H1 (cell line): Measurements from ENCODE around the gene ABHD12B. TPM values are rescaled to one million over a fixed set of nuclear protein-coding genes. Genes with fewer than 3 reads are reported as not detected.
"Not testable (repeated sequence)": the region's sequence is repeated elsewhere in the genome, so short reads cannot be mapped to it uniquely, and the experiment has no call there.

Experiments
- CTCF ChIA-PET: fragments of 300-600 bp; sonication (Branson Sonifier 250); formaldehyde crosslinking; loops from one replicate; lab custom pipeline; 2021; ENCODE audit not compliant: partially characterized antibody; lab: Charles Lee
- POLR2A ChIA-PET: fragments of 300-600 bp; sonication (Branson Sonifier 250); formaldehyde crosslinking; loops from one replicate; lab custom pipeline; 2021; ENCODE audit warnings: inconsistent platforms; ENCODE audit not compliant: partially characterized antibody; lab: Charles Lee
- DNase-seq, 2 experiments: peaks; one replicate each; pipeline versions ENCODE4 v3.0.0 to v3.0.0-alpha.2; 2010 to 2022; ENCODE audit warnings: low spot score in 2 of 2, low read depth in 1 of 2, mixed read lengths in 1 of 2
- FAIRE-seq: peaks from 2 replicates; lab custom pipeline; 2011; peaks lifted over from hg19 to GRCh38; lab: Jason Lieb, UNC
- H2AFZ ChIP-seq: 2 replicates; pipeline ENCODE4 v1.8.1; 2012; ENCODE audit warnings: low read length, inconsistent platforms
- H2AK5ac ChIP-seq: 2 replicates; pipeline ENCODE4 v1.6.1; 2013; ENCODE audit warnings: low read depth, low read length
- H2BK120ac ChIP-seq: replicated peaks from 2 replicates; pipeline ENCODE3; 2013; ENCODE audit warnings: low read depth, low read length, inconsistent platforms
- H2BK12ac ChIP-seq: 2 replicates; pipeline ENCODE4 v1.6.1; 2013; ENCODE audit warnings: low read depth, low read length
- H2BK15ac ChIP-seq: 2 replicates; pipeline ENCODE4 v1.6.1; 2013; ENCODE audit warnings: low read length
- H2BK20ac ChIP-seq: 2 replicates; pipeline ENCODE4 v1.6.1; 2013; ENCODE audit warnings: low read length
- H2BK5ac ChIP-seq: 2 replicates; pipeline ENCODE4 v1.6.1; 2013; ENCODE audit warnings: low read depth, low read length
- H3K14ac ChIP-seq: 2 replicates; pipeline ENCODE4 v1.6.1; 2013; ENCODE audit warnings: inconsistent platforms; ENCODE audit not compliant: insufficient read length
- H3K18ac ChIP-seq: 2 replicates; pipeline ENCODE4 v1.6.1; 2013; ENCODE audit warnings: low read length; ENCODE audit errors: extremely low read depth
- H3K23ac ChIP-seq: 2 replicates; pipeline ENCODE4 v1.6.1; 2013; ENCODE audit warnings: inconsistent platforms; ENCODE audit not compliant: insufficient read length
- H3K23me2 ChIP-seq: 2 replicates; pipeline ENCODE4 v1.6.1; 2013; ENCODE audit warnings: low read depth, low read length
- H3K27ac ChIP-seq: 2 replicates; pipeline ENCODE4 v1.6.1; 2011; ENCODE audit warnings: low read depth, low read length, inconsistent platforms
- H3K27me3 ChIP-seq, 4 experiments: replicated peaks in 1 of 4; 1 replicate in 1 of 4; 2 replicates in 3 of 4; pipeline versions ENCODE4 v1.6.1 to v1.8.1; 2011 to 2013; ENCODE audit warnings: low read length in 3 of 4, mild to moderate bottlenecking in 3 of 4, inconsistent platforms in 2 of 4, mixed read lengths in 2 of 4, moderate library complexity in 1 of 4; ENCODE audit not compliant: control insufficient read depth in 3 of 4, insufficient read depth in 3 of 4; ENCODE audit errors: extremely low read depth in 1 of 4
- H3K36me3 ChIP-seq, 4 experiments: 2 replicates each; pipeline versions ENCODE4 v1.6.1 to v1.8.1; 2011 to 2013; ENCODE audit warnings: mild to moderate bottlenecking in 4 of 4, low read length in 3 of 4, moderate library complexity in 2 of 4, control low read depth in 1 of 4, inconsistent platforms in 1 of 4; ENCODE audit not compliant: insufficient read depth in 4 of 4, control insufficient read depth in 2 of 4
- H3K4ac ChIP-seq: replicated peaks from 2 replicates; pipeline ENCODE3; 2013; ENCODE audit warnings: low read length, low read depth, mixed read lengths, inconsistent platforms; ENCODE audit not compliant: insufficient read length
- H3K4me1 ChIP-seq, 4 experiments: replicated peaks in 1 of 4; 1 replicate in 1 of 4; 2 replicates in 3 of 4; pipeline versions ENCODE4 v1.6.1 to v1.8.1; 2011 to 2013; ENCODE audit warnings: low read length in 3 of 4, inconsistent platforms in 2 of 4, mixed read lengths in 1 of 4; ENCODE audit not compliant: insufficient read depth in 4 of 4, control insufficient read depth in 3 of 4
- H3K4me2 ChIP-seq, 2 experiments: 2 replicates each; pipeline versions ENCODE4 v1.6.1 to v1.8.1; 2011 to 2013; ENCODE audit warnings: low read depth in 2 of 2, low read length in 2 of 2, control low read depth in 1 of 2, inconsistent platforms in 1 of 2, mild to moderate bottlenecking in 1 of 2; ENCODE audit not compliant: insufficient read depth in 1 of 2
- H3K4me3 ChIP-seq, 4 experiments: fragments of 200-600, 300-600 bp in 1 of 4; sonication (generic), shearing (Covaris generic), sonication (Bioruptor Twin) in 1 of 4; 2 replicates each; pipeline versions ENCODE4 v1.5.1 to v1.8.1; 2011 to 2016; ENCODE audit warnings: low read length in 4 of 4, low read depth in 3 of 4, control low read depth in 2 of 4, inconsistent platforms in 2 of 4, mild to moderate bottlenecking in 2 of 4, mixed read lengths in 1 of 4, moderate library complexity in 1 of 4; ENCODE audit not compliant: insufficient read depth in 2 of 4; ENCODE audit errors: extremely low read depth in 1 of 4
- H3K56ac ChIP-seq: replicated peaks from 2 replicates; pipeline ENCODE3; 2013; ENCODE audit warnings: low read depth, mild to moderate bottlenecking, mixed read lengths, low read length, inconsistent platforms; ENCODE audit not compliant: insufficient read length
- H3K79me1 ChIP-seq: 2 replicates; pipeline ENCODE4 v1.6.1; 2013; ENCODE audit warnings: low read depth, low read length, control low read depth
- H3K79me2 ChIP-seq, 2 experiments: 2 replicates each; pipeline versions ENCODE4 v1.6.1 to v1.8.1; 2012 to 2013; ENCODE audit warnings: low read length in 2 of 2, mild to moderate bottlenecking in 2 of 2, inconsistent platforms in 1 of 2; ENCODE audit not compliant: insufficient read depth in 2 of 2, control insufficient read depth in 1 of 2
- H3K9ac ChIP-seq, 4 experiments: replicated peaks in 1 of 4; 1 replicate in 1 of 4; 2 replicates in 3 of 4; pipeline versions ENCODE4 v1.6.1 to v1.8.1; 2011 to 2013; ENCODE audit warnings: low read depth in 3 of 4, low read length in 3 of 4, control low read depth in 2 of 4, mild to moderate bottlenecking in 2 of 4, moderate library complexity in 2 of 4, inconsistent platforms in 1 of 4; ENCODE audit errors: extremely low read depth in 1 of 4
- H3K9me3 ChIP-seq, 2 experiments: 2 replicates each; pipeline versions ENCODE4 v1.6.1 to v1.8.1; 2012 to 2013; ENCODE audit warnings: mild to moderate bottlenecking in 2 of 2, moderate library complexity in 2 of 2, control low read depth in 1 of 2, inconsistent platforms in 1 of 2, low read depth in 1 of 2, low read length in 1 of 2, mixed read lengths in 1 of 2; ENCODE audit not compliant: insufficient read depth in 2 of 2
- H4K20me1 ChIP-seq, 2 experiments: replicated peaks in 1 of 2; 2 replicates each; pipeline versions ENCODE3 to v1.8.1; 2011 to 2013; ENCODE audit warnings: inconsistent platforms in 2 of 2, low read length in 2 of 2, mild to moderate bottlenecking in 1 of 2; ENCODE audit not compliant: insufficient read depth in 2 of 2, control insufficient read depth in 1 of 2
- H4K5ac ChIP-seq: 2 replicates; pipeline ENCODE4 v1.6.1; 2013; ENCODE audit warnings: low read length, low read depth, mixed read lengths, inconsistent platforms; ENCODE audit not compliant: insufficient read length
- H4K8ac ChIP-seq: 2 replicates; pipeline ENCODE4 v1.8.0; 2013; ENCODE audit warnings: mild to moderate bottlenecking, moderate library complexity, low read length, inconsistent platforms; ENCODE audit not compliant: insufficient read depth; ENCODE audit errors: extremely low read depth
- H4K91ac ChIP-seq: replicated peaks from 2 replicates; pipeline ENCODE3; 2013; ENCODE audit warnings: low read length, mixed read lengths, inconsistent platforms; ENCODE audit not compliant: insufficient read length
- WGBS, 2 experiments: shearing (Covaris generic) in 1 of 2; methylation state at CpG; one replicate each; pipeline versions ENCODE4 v1.1.6 to v1.1.7; 2013 to 2015; ENCODE audit warnings: low lambda C conversion rate in 2 of 2, mixed read lengths in 2 of 2, inconsistent platforms in 1 of 2, low coverage in 1 of 2, missing lambda C conversion rate in 1 of 2; ENCODE audit not compliant: insufficient replicate concordance in 2 of 2, insufficient coverage in 1 of 2, insufficient read length in 1 of 2; ENCODE audit errors: extremely low coverage in 1 of 2, missing lambda C conversion rate in 1 of 2; 5-methylcytosine and 5-hydroxymethylcytosine counted together
- polyA plus RNA-seq, 7 experiments: library from polyadenylated mRNA; depleted of rRNA in 3 of 7; stranded (reverse) in 5 of 7; unstranded in 2 of 7; fragments of >200 nt in 5 of 7; fragments of 200-250 nt in 2 of 7; gene quantifications; 1 replicate in 5 of 7; 2 replicates in 1 of 7; 4 replicates in 1 of 7; pipeline versions ENCODE4 v1.2.1 to v1.2.3, GENCODE V29; 2011 to 2013; ENCODE audit warnings: missing spikeins in 2 of 7, mixed read lengths in 2 of 7
- total RNA-seq: library from RNA; stranded (reverse); fragmentation: NEBNext Ultra II Directional; extraction: Animal tissue kit (Norgen Biotek cat#: 25700); gene quantifications from 2 replicates; pipeline ENCODE4 v1.2.1, GENCODE V29; 2021

The ABHD12B gene
- total and polyA plus RNA-seq, 2 of the 8 experiments (the other 6 are each of a cell fraction or from before 2014, with no cell fraction given) = 4.0 to 102 TPM

- H2BK12ac ChIP-seq, H2AK5ac ChIP-seq, H3K14ac ChIP-seq, H4K91ac ChIP-seq, DNase-seq, H3K4me1 ChIP-seq, H3K36me3 ChIP-seq, H2BK15ac ChIP-seq, H3K4ac ChIP-seq, H3K56ac ChIP-seq, H2BK5ac ChIP-seq, H2BK20ac ChIP-seq, FAIRE-seq, H3K9me3 ChIP-seq, POLR2A ChIA-PET, H3K79me1 ChIP-seq, H3K4me3 ChIP-seq, H3K4me2 ChIP-seq, H3K79me2 ChIP-seq, H3K9ac ChIP-seq, H3K18ac ChIP-seq, H4K8ac ChIP-seq, H3K27me3 ChIP-seq, H4K20me1 ChIP-seq, H3K27ac ChIP-seq, H4K5ac ChIP-seq, H3K23ac ChIP-seq, H2AFZ ChIP-seq, H2BK120ac ChIP-seq, CTCF ChIA-PET: not testable (repeated sequence)
- peaks cover 18% of the 10 kb centered on the region for H3K23me2 ChIP-seq
- 93% methylated on average over 8 of the region's 8 CpGs; no CpG with 5 or more reads in 1 of the 2 experiments for WGBS, 2 experiments
Observed at GRCh38 chr14:50941638-50942037, 69.8 kb downstream of the ABHD12B start.
